GM19351 (cell line): ENCODE data around the gene SASH1.

Experiments used
- ATAC-seq: cut with Tn5 transposase; IDR thresholded peaks from one replicate; pipeline ENCODE4 v1.9.1; 2021; ENCODE audit warnings: mild to moderate bottlenecking, moderate library complexity; ENCODE audit not compliant: unreplicated experiment

The SASH1 gene

GRCh38 chr6:148429423-148429822 is 86.8 kb downstream of the SASH1 start:
- ATAC-seq = no peak

- ATAC-seq = no peak
Measured at GRCh38 chr6:148430897-148431296, 88.3 kb downstream of the SASH1 start.

GRCh38 chr6:148431413-148431812 is 88.8 kb downstream of the SASH1 start:
- ATAC-seq = no peak

GRCh38 chr6:148431840-148432239 is 89.2 kb downstream of the SASH1 start:
- ATAC-seq = no peak

GRCh38 chr6:148432462-148433195 is 90.0 kb downstream of the SASH1 start:
- no peak for ATAC-seq

GRCh38 chr6:148435386-148435785 is 92.7 kb downstream of the SASH1 start:
- ATAC-seq = no peak

- no peak for ATAC-seq
Measured at GRCh38 chr6:148436466-148436865, 93.8 kb downstream of the SASH1 start.

GRCh38 chr6:148438632-148439031 is 96.0 kb downstream of the SASH1 start:
- ATAC-seq = no peak

- no peak for ATAC-seq
Measured at GRCh38 chr6:148440016-148440415, 97.4 kb downstream of the SASH1 start.

- peak; percentile 18 for ATAC-seq
Measured at GRCh38 chr6:148440877-148441453, 98.3 kb downstream of the SASH1 start.

GRCh38 chr6:148441454-148441911 is 98.8 kb downstream of the SASH1 start:
- ATAC-seq = peak; percentile 69

GRCh38 chr6:148443798-148444560 is 101.3 kb downstream of the SASH1 start:
- no peak for ATAC-seq

GRCh38 chr6:148445116-148445515 is 102.5 kb downstream of the SASH1 start:
- no peak for ATAC-seq

- no peak for ATAC-seq
Measured at GRCh38 chr6:148445620-148446019, 103.0 kb downstream of the SASH1 start.

- no peak for ATAC-seq
Measured at GRCh38 chr6:148446681-148447080, 104.0 kb downstream of the SASH1 start.

- ATAC-seq = no peak
Measured at GRCh38 chr6:148447521-148448230, 105.0 kb downstream of the SASH1 start.

GRCh38 chr6:148448369-148449012 is 105.9 kb downstream of the SASH1 start:
- ATAC-seq = no peak

GRCh38 chr6:148450866-148451265 is 108.2 kb downstream of the SASH1 start:
- ATAC-seq = no peak

- ATAC-seq = no peak
Measured at GRCh38 chr6:148451690-148452089, 109.1 kb downstream of the SASH1 start.

GRCh38 chr6:148452876-148453275 is 110.2 kb downstream of the SASH1 start:
- no peak for ATAC-seq

- ATAC-seq = no peak
Measured at GRCh38 chr6:148453906-148454305, 111.3 kb downstream of the SASH1 start.
